Measurements from ENCODE around the gene AFDN.

AFDN gene

DNA sequence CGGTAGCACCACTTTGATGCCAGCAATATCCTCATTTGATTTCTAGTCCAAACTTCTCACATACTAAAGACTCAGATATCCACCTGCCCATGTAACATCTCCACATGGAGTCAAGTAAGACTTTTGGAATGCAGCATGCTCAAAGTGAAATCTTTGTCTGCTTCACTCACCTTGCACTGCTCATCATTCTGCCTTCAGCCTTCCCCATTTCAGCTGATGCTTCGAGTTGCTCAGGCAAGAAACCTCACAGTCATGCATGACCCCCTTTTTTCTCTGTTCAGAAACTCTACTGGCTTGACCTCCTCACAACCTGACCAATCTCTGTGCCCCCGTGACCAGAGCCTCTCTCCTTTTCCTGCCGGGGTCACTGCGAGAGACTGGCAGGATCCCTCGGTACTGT, 129.8 kb downstream of the AFDN start:
- no peak overlapping the region for H3K4me3 ChIP-seq (ENCODE audit: control insufficient read depth, low read depth, low read length)
- TF ChIP-seq, protein P1, sequence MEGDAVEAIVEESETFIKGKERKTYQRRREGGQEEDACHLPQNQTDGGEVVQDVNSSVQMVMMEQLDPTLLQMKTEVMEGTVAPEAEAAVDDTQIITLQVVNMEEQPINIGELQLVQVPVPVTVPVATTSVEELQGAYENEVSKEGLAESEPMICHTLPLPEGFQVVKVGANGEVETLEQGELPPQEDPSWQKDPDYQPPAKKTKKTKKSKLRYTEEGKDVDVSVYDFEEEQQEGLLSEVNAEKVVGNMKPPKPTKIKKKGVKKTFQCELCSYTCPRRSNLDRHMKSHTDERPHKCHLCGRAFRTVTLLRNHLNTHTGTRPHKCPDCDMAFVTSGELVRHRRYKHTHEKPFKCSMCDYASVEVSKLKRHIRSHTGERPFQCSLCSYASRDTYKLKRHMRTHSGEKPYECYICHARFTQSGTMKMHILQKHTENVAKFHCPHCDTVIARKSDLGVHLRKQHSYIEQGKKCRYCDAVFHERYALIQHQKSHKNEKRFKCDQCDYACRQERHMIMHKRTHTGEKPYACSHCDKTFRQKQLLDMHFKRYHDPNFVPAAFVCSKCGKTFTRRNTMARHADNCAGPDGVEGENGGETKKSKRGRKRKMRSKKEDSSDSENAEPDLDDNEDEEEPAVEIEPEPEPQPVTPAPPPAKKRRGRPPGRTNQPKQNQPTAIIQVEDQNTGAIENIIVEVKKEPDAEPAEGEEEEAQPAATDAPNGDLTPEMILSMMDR (conservative IDR thresholded peaks at IDR 0.05; ENCODE audit: control insufficient read depth, insufficient read depth, low read depth, low read length): no peak
- DNase-seq (ENCODE audit: low read depth): no peak

DNA sequence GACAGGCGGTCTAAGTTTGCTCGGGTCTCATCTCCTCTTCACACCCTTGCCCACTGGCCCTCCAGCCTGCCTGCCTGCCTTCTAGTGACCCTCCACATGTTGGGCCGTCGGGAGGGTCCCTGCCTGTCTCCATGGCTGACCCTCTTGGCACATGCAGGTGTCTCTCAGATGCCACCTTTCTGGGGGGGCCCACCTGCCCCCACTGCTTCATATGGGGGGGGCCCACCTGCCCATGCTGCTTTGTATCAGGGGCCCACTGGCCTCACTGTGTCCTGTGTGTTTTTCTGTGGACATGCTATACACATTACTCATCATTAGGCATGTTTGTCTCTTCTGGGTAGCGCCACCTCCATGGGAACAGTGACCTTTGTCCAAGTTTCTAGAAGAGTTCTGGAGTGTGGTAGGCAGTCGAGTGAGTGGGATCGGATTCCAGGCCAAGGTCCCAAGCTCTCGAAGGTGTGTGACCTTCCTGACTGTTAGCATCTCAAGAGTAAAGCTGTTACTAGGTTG, 130.3 kb downstream of the AFDN start:
- H3K4me3 ChIP-seq (ENCODE audit: control insufficient read depth, low read depth, low read length): no peak overlapping the region
- DNase-seq (ENCODE audit: low read depth): peak; percentile 18
- TF ChIP-seq, protein P1 (conservative IDR thresholded peaks at IDR 0.05; ENCODE audit: control insufficient read depth, insufficient read depth, low read depth, low read length): no peak

DNA sequence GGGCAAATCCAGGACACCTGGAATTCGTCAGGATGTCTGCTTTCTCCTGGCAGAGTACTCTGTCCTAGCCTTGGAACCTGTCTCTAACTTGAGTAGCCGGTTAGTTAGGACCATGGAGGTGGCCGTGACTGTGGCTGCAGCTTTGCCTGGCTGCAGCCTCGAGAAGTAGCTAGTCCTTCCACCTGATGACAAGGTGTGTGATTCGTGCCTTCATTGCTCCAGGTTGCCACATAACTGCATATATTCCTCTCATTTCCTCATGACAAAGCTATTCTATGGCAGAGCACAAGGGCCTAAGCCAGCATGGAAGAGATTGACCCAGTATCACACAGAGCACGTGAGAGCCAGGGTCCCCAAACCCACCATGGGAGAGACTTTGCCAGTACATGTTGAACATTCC, 130.9 kb downstream of the AFDN start:
- H3K4me3 ChIP-seq (ENCODE audit: control insufficient read depth, low read depth, low read length): no peak overlapping the region
- TF ChIP-seq, protein P1 (conservative IDR thresholded peaks at IDR 0.05; ENCODE audit: control insufficient read depth, insufficient read depth, low read depth, low read length): no peak
- DNase-seq (ENCODE audit: low read depth): no peak

DNA sequence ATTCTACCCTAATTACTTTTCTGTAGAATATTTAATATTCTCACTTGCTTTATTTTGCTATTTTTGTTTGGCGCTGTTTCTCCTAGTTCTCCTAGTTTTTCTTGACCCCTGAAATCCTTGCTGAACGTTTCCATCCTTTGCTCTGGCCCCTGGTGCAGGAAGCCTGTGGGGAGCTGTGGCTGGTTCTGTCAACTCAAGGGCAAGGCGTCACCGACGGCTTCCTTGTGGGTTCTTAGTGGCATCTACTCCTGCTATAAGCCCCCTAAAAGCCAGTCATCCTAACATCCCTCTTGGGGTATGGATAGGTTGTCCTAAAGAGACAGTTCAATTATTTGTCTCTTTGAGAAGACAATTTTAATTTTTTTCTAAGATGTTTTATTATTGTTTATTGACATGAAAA, 133.9 kb downstream of the AFDN start:
- H3K4me3 ChIP-seq (ENCODE audit: control insufficient read depth, low read depth, low read length): no peak overlapping the region
- TF ChIP-seq, protein P1 (conservative IDR thresholded peaks at IDR 0.05; ENCODE audit: control insufficient read depth, insufficient read depth, low read depth, low read length): no peak
- DNase-seq (ENCODE audit: low read depth): no peak

DNA sequence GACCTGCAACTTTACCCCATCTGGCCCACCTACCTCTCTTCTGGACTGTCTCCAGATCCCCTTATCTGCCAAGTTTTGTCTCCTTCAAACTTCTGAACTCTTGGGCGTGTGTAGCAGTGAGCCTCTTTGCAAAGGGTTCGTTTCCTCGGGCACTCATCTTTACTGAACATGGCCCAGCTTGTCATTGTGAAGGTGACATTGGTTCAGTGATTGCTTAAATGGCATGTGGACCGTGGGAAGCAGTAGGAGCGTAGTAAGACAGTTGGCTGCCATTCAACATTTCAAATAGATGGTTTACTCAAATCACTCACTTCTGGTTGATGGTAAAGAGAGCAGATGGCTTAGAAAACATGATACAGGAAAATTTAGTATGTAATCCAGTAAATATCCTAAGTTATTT, 136.0 kb downstream of the AFDN start:
- TF ChIP-seq, protein P1 (conservative IDR thresholded peaks at IDR 0.05; ENCODE audit: control insufficient read depth, insufficient read depth, low read depth, low read length): no peak
- H3K4me3 ChIP-seq (ENCODE audit: control insufficient read depth, low read depth, low read length): no peak overlapping the region
- no peak for DNase-seq (ENCODE audit: low read depth)

DNA sequence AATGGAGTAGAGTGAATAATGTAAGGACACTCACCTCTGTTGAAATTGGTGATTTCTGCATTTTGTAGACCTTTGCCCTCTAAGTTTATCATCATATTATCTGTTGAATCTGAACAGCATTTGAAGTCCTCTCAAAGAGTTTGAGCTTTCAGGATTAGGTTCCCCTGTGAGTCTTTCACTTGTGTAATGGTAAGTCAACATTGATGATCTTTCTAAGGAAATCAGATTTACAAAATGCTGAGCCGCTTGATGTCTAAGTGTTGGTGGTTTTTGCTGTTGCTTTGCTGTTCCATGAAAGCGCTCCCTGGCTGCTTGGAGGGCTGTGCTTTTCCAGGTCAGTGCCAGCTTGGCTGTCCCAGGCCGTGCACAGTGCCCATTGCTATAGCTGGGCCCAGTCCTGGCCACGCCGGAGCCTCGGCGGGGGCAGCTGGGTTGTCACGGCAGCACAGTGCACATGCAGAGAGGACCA, 136.9 kb downstream of the AFDN start:
- no peak overlapping the region for H3K4me3 ChIP-seq (ENCODE audit: control insufficient read depth, low read depth, low read length)
- TF ChIP-seq, protein P1 (conservative IDR thresholded peaks at IDR 0.05; ENCODE audit: control insufficient read depth, insufficient read depth, low read depth, low read length): no peak
- no peak for DNase-seq (ENCODE audit: low read depth)

Data from fibroblast of mammary gland (primary cell).